Esophagus muscularis mucosa (tissue), 4 donors: Measurements from ENCODE around the gene SDC1.

Source experiments
- EP300 ChIP-seq: sonication (generic); formaldehyde crosslinking; IDR thresholded peaks from one replicate; pipeline ENCODE4 v1.6.1; 2017; ENCODE audit warnings: antibody characterized with exemption
- POLR2A ChIP-seq: fragments of 450-650 bp; IDR thresholded peaks from one replicate; pipeline ENCODE4 v1.6.1; 2017; ENCODE audit warnings: antibody characterized with exemption, moderate library complexity, mild to moderate bottlenecking, low read depth
- POLR2AphosphoS5 ChIP-seq, 2 donors: sonication (generic); formaldehyde crosslinking; IDR thresholded peaks; one replicate each; pipeline ENCODE4 v1.6.1; 2017; ENCODE audit warnings: antibody characterized with exemption in 2 of 2
- TF ChIP-seq, protein P1 (sequence below), 3 experiments: fragments of 200-600 bp in 2 of 3; fragments of 450-650 bp in 1 of 3; sonication (generic) in 2 of 3; IDR thresholded peaks; one replicate each; pipeline ENCODE4 v1.5.1; 2017 to 2019; ENCODE audit warnings: antibody characterized with exemption in 3 of 3, mild to moderate bottlenecking in 2 of 3, moderate library complexity in 1 of 3

GRCh38 chr2:20188201-20188600, 36.7 kb downstream of the SDC1 start:
- TF ChIP-seq, protein P1, sequence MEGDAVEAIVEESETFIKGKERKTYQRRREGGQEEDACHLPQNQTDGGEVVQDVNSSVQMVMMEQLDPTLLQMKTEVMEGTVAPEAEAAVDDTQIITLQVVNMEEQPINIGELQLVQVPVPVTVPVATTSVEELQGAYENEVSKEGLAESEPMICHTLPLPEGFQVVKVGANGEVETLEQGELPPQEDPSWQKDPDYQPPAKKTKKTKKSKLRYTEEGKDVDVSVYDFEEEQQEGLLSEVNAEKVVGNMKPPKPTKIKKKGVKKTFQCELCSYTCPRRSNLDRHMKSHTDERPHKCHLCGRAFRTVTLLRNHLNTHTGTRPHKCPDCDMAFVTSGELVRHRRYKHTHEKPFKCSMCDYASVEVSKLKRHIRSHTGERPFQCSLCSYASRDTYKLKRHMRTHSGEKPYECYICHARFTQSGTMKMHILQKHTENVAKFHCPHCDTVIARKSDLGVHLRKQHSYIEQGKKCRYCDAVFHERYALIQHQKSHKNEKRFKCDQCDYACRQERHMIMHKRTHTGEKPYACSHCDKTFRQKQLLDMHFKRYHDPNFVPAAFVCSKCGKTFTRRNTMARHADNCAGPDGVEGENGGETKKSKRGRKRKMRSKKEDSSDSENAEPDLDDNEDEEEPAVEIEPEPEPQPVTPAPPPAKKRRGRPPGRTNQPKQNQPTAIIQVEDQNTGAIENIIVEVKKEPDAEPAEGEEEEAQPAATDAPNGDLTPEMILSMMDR (IDR thresholded peaks at IDR 0.05): no peak
- no peak for TF ChIP-seq POLR2A
- no peak for TF ChIP-seq POLR2AphosphoS5 (IDR thresholded peaks at IDR 0.05)
- no peak for TF ChIP-seq EP300
